ENCODE measurements around the gene CDCA3. TPM values are rescaled to one million over a fixed set of nuclear protein-coding genes. Genes with fewer than 3 reads are reported as not detected.
"Not testable (repeated sequence)": the region's sequence is repeated elsewhere in the genome, so short reads cannot be mapped to it uniquely, and the experiment has no call there.

The CDCA3 gene
- total RNA-seq, 1 donor from 2014 or later, result 36.1 TPM

GRCh38 chr12:6868211-6869048, 17.3 kb upstream of the CDCA3 start:
- no peaks in the 10 kb centered on the region for H3K9me3 Mint-ChIP-seq (ENCODE audit: low read depth)
- no peak for DNase-seq (ENCODE audit: low spot score, unreplicated experiment)
- peaks cover 32% of the 10 kb centered on the region for H3K36me3 Mint-ChIP-seq (ENCODE audit: insufficient read depth)
- no peak for TF ChIP-seq CTCF (IDR thresholded peaks at IDR 0.05; ENCODE audit: unreplicated experiment)
- peaks cover 27% of the 10 kb centered on the region for H3K4me1 Mint-ChIP-seq (ENCODE audit: low read depth)
- peak overlapping the region; percentile 94 for H3K4me3 Mint-ChIP-seq (ENCODE audit: low read depth)
- H3K27me3 Mint-ChIP-seq, result peaks cover 10% of the 10 kb centered on the region
- peak overlapping the region; percentile 85 for H3K27ac Mint-ChIP-seq

DNA sequence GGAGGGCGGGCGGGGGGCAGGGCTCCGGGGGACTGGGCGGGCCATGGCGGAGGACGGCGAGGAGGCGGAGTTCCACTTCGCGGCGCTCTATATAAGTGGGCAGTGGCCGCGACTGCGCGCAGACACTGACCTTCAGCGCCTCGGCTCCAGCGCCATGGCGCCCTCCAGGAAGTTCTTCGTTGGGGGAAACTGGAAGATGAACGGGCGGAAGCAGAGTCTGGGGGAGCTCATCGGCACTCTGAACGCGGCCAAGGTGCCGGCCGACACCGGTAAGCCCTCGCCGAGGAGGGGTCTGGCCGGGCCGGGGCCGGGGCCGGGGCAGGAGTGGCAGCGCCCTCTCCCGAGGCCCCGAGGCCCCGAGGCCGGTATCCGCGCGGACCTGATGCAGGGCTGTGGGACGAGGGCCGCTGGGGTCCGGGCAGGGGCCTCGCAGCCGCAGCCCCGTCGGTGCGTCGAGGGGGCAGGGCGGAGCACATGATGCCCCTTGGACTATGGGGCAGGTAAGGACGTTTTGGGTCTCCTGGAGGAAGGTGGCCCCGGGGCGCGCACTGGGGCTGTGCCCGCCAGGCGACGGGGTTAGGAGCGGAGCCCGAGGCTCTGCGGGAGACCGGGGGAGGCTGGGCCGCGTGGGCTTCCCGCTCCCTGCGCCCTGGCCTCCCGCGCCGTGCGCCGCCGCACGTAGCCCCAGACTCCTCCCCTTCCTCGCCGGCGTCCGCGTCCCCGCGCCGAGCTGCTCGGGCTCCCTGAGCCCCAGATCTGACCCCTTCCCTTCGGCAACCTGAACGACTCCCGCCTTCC, 16.5 kb upstream of the CDCA3 start, which contains the start of gene TPI1:
TSS of gene TPI1 (plus strand) at position 119 of the 798 bp plus-strand sequence. CDS start at position 155, 36 bp downstream.
- DNase-seq (ENCODE audit: low spot score, unreplicated experiment), result peak; percentile 82
- H3K4me1 Mint-ChIP-seq (ENCODE audit: low read depth), result peaks cover 27% of the 10 kb centered on the region
- H3K36me3 Mint-ChIP-seq (ENCODE audit: insufficient read depth), result peaks cover 34% of the 10 kb centered on the region
- no peak for TF ChIP-seq CTCF (IDR thresholded peaks at IDR 0.05; ENCODE audit: unreplicated experiment)
- H3K27me3 Mint-ChIP-seq, result peaks cover 10% of the 10 kb centered on the region
- H3K9me3 Mint-ChIP-seq (ENCODE audit: low read depth), result no peaks in the 10 kb centered on the region
- peak within 1 kb of the TSS; percentile 97 for H3K27ac Mint-ChIP-seq
- H3K4me3 Mint-ChIP-seq (ENCODE audit: low read depth), result peak within 1 kb of the TSS; percentile 94

GRCh38 chr12:6866920-6867412, 15.9 kb upstream of the CDCA3 start:
- TF ChIP-seq CTCF (IDR thresholded peaks at IDR 0.05; ENCODE audit: unreplicated experiment), result no peak
- Mint-ChIP-seq H3K27me3 (peaks cover 10% of the 10 kb centered on the region), H3K4me3 (ENCODE audit: low read depth) (peak overlapping the region; percentile 94), H3K36me3 (ENCODE audit: insufficient read depth) (peaks cover 38% of the 10 kb centered on the region), H3K27ac (peak overlapping the region; percentile 71), H3K4me1 (ENCODE audit: low read depth) (peaks cover 22% of the 10 kb centered on the region), H3K9me3 (ENCODE audit: low read depth) (no peaks in the 10 kb centered on the region)
- no peak for DNase-seq (ENCODE audit: low spot score, unreplicated experiment)

DNA sequence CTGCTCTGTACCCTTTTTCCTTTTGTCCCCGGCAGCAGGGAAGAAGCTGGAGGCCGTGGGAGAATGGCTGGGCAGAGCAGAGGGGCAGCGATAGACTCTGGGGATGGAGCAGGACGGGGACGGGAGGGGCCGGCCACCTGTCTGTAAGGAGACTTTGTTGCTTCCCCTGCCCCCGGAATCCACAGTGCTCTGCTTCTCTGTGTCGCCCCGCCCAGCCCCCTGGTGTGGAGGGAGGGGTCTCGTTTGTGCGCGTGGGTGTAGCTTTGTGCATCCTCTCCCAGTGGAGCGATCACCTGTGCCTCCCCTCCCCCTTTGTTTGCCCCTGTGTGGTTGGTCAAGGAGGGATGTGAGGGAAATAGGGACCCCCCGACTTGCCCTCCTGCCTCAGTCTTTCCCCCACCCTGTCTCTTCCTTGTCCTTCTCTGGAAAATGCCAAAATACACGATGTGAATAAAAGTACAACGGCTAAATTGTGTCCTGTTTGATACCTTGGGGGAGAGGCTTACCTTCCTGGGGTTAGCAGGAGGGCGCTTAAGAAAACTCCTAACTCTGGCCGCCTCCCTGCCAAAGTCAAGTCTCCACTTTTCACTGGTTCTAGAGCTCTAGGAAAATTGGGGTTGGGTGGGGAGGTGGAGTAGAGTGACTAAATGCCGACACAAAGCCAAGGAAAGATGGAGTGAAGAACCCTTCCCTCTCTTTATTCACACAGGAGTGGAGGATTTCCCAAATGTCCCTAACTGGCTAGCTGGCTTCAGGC, 15.3 kb upstream of the CDCA3 start:
- Mint-ChIP-seq H3K4me3 (ENCODE audit: low read depth) (peak overlapping the region; percentile 94), H3K27me3 (peaks cover 10% of the 10 kb centered on the region), H3K27ac (no peak overlapping the region), H3K4me1 (ENCODE audit: low read depth) (peaks cover 18% of the 10 kb centered on the region), H3K36me3 (ENCODE audit: insufficient read depth) (peaks cover 42% of the 10 kb centered on the region), H3K9me3 (ENCODE audit: low read depth) (no peaks in the 10 kb centered on the region)
- no peak for DNase-seq (ENCODE audit: low spot score, unreplicated experiment)
- no peak for TF ChIP-seq CTCF (IDR thresholded peaks at IDR 0.05; ENCODE audit: unreplicated experiment)

GRCh38 chr12:6865307-6865706, 14.2 kb upstream of the CDCA3 start:
- Mint-ChIP-seq H3K36me3 (ENCODE audit: insufficient read depth) (peaks cover 44% of the 10 kb centered on the region), H3K27me3 (peaks cover 10% of the 10 kb centered on the region), H3K4me1 (ENCODE audit: low read depth) (peaks cover 18% of the 10 kb centered on the region), H3K4me3 (ENCODE audit: low read depth) (peak overlapping the region; percentile 24)
- DNase-seq (ENCODE audit: low spot score, unreplicated experiment); H3K27ac Mint-ChIP-seq; H3K9me3 Mint-ChIP-seq (ENCODE audit: low read depth): not testable (repeated sequence)
